Nephron progenitor cell (in vitro differentiated cells): ENCODE measurements around the gene RAC2.

Experiments used
- DNase-seq: peaks from one replicate; pipeline ENCODE4 v3.0.0; 2021
- H3K27ac Mint-ChIP-seq: 2 replicates; pipeline ENCODE4 v1.8.0; 2021; ENCODE audit warnings: mild to moderate bottlenecking, moderate library complexity, mixed read lengths
- H3K27me3 Mint-ChIP-seq: 2 replicates; pipeline ENCODE4 v1.8.0; 2021; ENCODE audit warnings: mild to moderate bottlenecking, low read depth, mixed read lengths; ENCODE audit not compliant: poor library complexity
- H3K36me3 Mint-ChIP-seq: 2 replicates; pipeline ENCODE4 v1.8.0; 2021; ENCODE audit warnings: low read depth, mixed read lengths
- H3K4me1 Mint-ChIP-seq: 2 replicates; pipeline ENCODE4 v1.8.0; 2021; ENCODE audit warnings: mixed read lengths
- H3K4me3 Mint-ChIP-seq: 2 replicates; pipeline ENCODE4 v1.8.0; 2021; ENCODE audit warnings: mild to moderate bottlenecking, moderate library complexity, mixed read lengths
- H3K9me3 Mint-ChIP-seq: 2 replicates; pipeline ENCODE4 v1.8.0; 2021; ENCODE audit warnings: mild to moderate bottlenecking, moderate library complexity, mixed read lengths
- TF ChIP-seq, protein P1 (sequence below): fragments of 200-600 bp; sonication (generic); IDR thresholded peaks from 2 replicates; pipeline ENCODE4 v1.5.0; 2021; ENCODE audit warnings: antibody characterized with exemption

RAC2 gene

DNA sequence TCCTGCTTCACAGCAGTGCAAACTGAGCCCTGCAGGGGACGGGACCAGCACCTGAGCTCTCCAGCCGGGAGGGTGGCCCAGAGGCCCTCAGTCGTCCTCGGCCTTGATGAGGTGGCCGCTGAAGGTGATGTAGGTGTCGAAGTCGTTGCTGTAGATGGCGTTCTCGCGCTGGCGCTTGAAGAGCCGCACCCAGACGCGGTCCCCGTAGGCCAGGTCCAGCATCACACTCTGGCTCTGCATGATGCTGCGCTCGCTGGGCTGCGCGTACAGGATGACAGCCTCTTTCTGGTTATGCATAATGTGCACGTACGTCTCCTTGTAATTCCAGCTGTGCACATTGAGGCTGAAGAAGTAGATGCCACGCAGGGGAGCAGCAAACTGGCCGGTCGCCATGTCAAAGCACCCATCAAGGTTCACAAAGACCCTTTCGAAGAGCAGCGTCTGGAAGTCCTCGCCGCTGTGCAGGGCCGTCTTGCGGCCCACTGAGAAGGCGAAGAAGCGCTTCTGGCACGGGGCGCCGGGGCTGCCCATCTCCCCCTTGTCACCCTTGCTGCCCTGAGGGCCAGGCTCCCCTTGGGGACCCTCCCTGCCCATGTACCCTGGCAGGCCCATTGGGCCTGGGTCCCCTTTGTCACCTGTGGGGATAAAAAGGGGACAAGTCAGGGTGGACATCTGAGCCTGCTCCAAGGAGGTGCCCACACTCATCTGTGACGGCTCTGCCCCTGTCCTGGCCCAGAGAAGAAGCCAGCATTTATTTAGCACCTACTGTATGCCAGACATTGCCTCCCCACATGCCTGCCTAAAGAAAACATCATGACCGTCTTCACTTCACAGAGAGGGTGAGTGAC lies 61.7 kb downstream of the RAC2 start:
- no peaks in the 10 kb centered on the region for H3K36me3 Mint-ChIP-seq
- TF ChIP-seq, protein P1, sequence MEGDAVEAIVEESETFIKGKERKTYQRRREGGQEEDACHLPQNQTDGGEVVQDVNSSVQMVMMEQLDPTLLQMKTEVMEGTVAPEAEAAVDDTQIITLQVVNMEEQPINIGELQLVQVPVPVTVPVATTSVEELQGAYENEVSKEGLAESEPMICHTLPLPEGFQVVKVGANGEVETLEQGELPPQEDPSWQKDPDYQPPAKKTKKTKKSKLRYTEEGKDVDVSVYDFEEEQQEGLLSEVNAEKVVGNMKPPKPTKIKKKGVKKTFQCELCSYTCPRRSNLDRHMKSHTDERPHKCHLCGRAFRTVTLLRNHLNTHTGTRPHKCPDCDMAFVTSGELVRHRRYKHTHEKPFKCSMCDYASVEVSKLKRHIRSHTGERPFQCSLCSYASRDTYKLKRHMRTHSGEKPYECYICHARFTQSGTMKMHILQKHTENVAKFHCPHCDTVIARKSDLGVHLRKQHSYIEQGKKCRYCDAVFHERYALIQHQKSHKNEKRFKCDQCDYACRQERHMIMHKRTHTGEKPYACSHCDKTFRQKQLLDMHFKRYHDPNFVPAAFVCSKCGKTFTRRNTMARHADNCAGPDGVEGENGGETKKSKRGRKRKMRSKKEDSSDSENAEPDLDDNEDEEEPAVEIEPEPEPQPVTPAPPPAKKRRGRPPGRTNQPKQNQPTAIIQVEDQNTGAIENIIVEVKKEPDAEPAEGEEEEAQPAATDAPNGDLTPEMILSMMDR = no peak
- H3K9me3 Mint-ChIP-seq = no peaks in the 10 kb centered on the region
- DNase-seq = no peak
- H3K4me3 Mint-ChIP-seq = no peak overlapping the region
- no peak overlapping the region for H3K27ac Mint-ChIP-seq
- H3K4me1 Mint-ChIP-seq = peaks cover 61% of the 10 kb centered on the region
- peaks cover 8% of the 10 kb centered on the region for H3K27me3 Mint-ChIP-seq

DNA sequence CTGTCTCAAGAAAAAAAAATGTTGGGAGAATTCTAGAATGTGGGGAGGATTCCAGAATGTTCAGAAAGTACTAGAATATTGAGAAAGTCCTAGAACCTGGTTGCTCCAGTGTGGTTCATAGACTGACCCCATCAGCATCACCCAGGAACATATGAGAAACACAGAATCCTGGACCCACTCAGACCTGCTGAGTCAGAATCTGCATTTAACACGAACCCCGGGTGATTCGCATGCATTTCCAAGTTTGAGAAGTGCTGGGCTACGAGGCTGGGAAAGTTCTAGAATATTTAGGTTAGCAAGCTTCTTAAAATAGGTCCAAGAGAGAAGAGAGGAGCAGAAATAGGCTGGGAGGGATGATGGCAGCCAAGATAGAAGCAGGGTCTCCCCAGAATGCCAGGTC lies 62.4 kb downstream of the RAC2 start:
- H3K9me3 Mint-ChIP-seq = no peaks in the 10 kb centered on the region
- H3K4me3 Mint-ChIP-seq = no peak overlapping the region
- TF ChIP-seq, protein P1 = no peak
- no peak overlapping the region for H3K27ac Mint-ChIP-seq
- no peaks in the 10 kb centered on the region for H3K36me3 Mint-ChIP-seq
- peaks cover 9% of the 10 kb centered on the region for H3K27me3 Mint-ChIP-seq
- DNase-seq = no peak
- peaks cover 63% of the 10 kb centered on the region for H3K4me1 Mint-ChIP-seq

DNA sequence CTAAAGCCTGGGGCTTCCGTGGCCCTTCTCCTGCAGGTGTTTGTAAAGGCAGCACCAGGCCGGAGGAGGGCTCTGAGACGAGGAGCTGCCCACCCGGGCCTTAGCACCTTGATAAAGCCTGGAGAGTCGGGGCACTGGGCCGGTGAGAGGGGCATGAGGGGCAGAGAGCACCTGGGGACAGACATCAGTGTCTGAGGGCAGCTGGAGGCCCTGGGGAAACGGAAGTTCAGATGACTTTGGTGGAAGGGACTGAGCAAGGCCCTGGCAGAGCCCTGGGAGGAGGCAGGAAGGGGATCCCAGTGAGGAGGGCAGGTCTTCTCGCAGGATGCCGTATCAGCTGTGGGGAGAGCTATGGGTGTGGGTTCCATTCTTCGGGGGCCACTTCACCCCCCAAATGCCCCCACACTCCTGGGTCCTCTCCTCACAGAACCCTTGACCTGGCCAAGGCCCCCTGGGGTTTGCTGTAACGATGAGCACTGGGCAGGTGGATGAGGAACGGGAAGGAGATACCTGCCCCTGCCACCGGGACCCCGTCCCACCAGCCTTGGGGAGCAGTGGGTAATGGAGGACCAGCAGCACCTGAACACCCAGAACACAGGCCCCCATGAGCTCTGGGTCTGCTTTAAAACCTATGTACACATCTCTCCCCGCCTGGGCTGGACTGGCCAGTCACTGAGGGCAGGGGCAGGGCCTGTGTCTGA lies 63.4 kb downstream of the RAC2 start:
- no peak for DNase-seq
- H3K27me3 Mint-ChIP-seq = peaks cover 9% of the 10 kb centered on the region
- H3K4me1 Mint-ChIP-seq = peaks cover 63% of the 10 kb centered on the region
- H3K9me3 Mint-ChIP-seq = no peaks in the 10 kb centered on the region
- H3K4me3 Mint-ChIP-seq = no peak overlapping the region
- H3K36me3 Mint-ChIP-seq = no peaks in the 10 kb centered on the region
- no peak overlapping the region for H3K27ac Mint-ChIP-seq
- TF ChIP-seq, protein P1 = no peak

DNA sequence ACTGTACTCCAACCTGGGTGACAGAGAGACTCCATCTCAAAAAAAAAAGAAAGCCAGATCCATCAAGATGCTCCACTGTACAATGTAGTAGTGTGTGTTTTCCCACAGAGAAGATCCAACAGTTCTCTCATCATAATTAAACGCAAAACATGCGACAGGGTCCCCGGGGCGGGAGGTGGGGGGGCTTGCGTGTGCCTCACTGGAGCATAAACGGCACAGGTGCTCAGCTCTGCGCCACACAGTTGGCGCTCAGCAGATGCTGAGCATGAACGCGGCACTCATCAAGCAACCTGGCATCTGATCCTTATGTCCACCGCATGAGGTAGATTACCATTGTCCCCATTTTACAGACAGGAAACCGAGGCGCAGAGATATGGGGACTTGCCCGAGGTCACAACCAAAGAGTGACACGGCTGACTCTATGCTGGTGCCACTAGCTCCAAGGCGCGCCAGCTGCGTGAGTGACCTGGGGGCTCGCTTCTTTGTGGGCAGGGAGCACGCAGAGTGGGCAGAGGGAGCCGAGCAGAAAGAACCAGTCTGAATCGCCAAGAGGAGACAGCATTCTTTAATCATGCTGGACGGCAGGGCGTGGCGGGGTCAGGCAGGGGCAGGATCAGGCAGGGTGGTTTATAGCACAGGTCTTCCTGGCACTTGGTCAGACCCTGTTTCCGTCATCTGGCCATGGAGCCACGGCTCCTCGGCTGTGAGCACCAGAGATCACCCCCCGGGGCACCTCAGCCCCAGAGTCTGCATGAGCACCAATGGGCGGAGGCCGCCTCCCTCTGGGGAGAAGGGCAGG lies 64.2 kb downstream of the RAC2 start:
- Mint-ChIP-seq H3K36me3 (no peaks in the 10 kb centered on the region), H3K9me3 (no peaks in the 10 kb centered on the region), H3K4me1 (peaks cover 63% of the 10 kb centered on the region), H3K4me3 (no peak overlapping the region), H3K27ac (no peak overlapping the region), H3K27me3 (peaks cover 12% of the 10 kb centered on the region)
- DNase-seq = no peak
- TF ChIP-seq, protein P1 = no peak

DNA sequence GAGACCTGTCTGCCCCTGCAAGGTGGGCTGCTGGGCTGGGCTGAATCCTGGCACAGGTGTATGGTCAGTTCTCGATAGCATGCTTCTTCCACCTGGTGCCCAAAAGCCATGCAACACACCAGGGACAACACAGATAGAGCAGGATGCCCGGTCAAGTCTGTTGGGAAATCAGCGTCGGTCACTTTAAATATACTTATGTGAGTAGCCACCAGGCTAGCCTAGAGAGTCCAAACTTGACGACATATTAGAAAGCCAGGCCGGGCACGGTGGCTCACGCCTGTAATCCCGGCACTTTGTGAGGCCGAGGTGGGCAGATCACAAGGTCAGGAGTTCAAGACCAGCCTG lies 65.0 kb downstream of the RAC2 start:
- Mint-ChIP-seq H3K4me3 (no peak overlapping the region), H3K36me3 (no peaks in the 10 kb centered on the region), H3K27me3 (peaks cover 15% of the 10 kb centered on the region), H3K4me1 (peaks cover 61% of the 10 kb centered on the region), H3K27ac (peak overlapping the region; percentile 81), H3K9me3 (no peaks in the 10 kb centered on the region)
- DNase-seq = no peak
- TF ChIP-seq, protein P1 = no peak
